HTR-8/SVneo (cell line): ENCODE measurements around the gene PYGO2.

Experiments used
- DNase-seq: peaks from one replicate; pipeline ENCODE4 v3.0.0; 2011; ENCODE audit warnings: low spot score, mixed read lengths; ENCODE audit not compliant: insufficient read length
- FAIRE-seq: peaks from 2 replicates; lab custom pipeline; 2011; peaks lifted over from hg19 to GRCh38; lab: Jason Lieb, UNC

Gene PYGO2

DNA sequence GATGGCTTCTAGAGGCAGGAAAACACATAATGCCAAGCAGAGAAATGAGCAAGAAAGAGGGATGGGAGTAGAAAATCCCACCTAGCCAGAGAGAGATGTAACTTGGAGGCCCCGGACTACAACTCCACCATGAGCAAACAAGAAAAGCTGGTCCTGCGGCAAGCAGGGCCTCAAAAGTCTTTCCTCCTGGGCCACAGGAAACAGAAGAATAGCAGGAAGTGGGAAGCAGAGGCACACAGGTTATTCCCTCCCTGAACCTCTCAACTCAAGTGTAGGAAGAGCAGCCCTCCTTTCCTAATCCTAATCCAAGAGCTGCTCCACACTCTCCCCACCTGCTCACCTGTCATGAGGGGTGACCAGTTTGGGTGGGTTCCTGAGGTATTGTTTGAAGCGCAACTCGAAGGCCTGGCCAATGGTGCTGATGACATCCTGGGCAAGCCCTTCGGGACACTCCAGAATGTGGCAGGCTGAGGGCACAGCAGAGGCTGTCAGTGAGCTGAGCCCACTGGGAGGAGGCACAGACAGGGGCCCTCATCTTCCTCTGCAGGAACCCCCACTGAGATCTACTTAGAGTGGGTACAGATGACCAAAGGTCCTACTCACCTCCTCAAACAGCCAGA, 5.9 kb upstream of the PYGO2 start:
- FAIRE-seq (no peak), DNase-seq (no peak)

DNA sequence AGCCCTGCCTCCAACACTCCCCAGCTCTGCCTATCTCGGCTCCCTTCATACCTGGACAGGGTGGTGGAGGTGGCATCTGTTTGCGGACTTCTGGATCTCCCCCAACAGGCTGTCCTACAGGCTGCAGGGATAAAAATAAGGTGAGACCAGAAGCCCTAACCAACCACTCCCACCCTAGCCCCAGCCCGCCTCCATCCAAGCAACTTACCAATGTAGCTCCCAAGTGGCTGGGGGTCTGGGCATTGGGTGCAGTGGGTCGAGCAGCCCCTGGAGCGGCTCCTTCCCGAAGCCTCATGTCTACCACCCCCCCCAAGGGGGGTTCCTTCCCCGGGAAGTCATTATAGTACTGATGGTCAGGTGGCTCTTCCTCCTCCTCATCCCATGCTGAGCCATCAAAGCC, 4.5 kb upstream of the PYGO2 start:
- FAIRE-seq (no peak), DNase-seq (no peak)

DNA sequence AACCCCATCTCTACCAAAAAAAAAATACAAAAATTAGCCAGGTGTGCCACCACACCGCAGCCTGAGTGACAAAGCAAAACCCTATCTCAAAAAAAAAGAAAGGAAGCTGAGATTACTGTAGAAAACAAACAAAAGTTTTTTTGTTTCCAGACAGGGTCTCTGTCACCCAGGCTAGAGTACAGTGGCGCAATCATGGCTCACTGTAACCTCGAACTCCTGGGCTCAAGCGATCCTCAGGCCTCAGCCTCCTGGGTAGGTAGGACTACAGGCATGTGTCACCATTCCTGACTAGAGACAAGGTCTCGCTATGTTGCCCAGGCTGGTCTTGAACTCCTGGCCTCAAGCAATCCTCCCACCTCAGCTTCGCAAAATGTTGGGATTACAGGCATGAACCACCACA, 2.8 kb upstream of the PYGO2 start:
- no peak for FAIRE-seq
- no peak for DNase-seq

DNA sequence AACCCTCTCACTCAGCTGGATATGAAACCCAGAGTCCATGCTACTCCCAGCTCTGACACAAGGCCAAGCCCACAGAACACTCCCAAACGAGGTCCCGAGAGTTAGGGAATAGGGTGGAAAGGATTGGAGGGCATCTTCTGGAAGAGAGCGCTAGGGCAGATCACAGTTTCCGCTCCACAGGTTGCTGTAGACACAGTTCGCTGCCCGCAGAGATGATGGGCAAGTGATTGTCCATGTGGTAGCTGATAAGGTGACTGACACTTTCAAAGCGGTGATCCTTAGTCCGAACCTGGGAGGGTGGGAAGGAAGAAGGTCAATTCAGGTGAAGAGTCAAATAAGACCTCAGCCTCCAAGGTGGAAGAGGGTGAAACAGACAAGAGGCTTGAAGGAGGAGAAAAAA, 2.1 kb upstream of the PYGO2 start:
- DNase-seq: no peak
- FAIRE-seq: no peak

DNA sequence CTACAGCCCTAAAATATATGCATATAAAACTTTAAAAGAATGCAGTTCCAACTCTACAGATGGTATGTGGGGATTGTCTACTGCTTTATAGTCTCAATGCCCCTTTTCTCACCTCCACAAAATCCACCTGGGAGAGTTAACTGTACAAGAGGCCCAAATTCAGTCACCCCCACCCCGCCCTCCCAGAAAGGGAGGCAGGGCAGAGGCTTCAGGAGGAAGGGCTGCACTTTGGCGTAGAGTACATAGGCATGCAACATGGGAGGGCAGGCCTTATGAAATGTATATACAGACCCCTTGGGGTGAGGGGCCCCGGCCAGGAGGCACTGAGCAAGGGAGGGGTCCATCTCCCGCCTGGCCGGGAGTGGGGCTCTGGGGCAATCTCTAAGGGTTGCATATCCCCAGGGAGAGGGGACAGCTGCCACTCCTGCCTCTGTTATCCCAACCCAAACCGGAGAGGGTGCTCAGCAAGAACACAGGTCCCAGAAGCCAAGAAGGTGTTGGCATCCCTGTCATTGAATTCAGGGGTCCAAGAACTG, 1.3 kb upstream of the PYGO2 start:
- FAIRE-seq (no peak), DNase-seq (no peak)

DNA sequence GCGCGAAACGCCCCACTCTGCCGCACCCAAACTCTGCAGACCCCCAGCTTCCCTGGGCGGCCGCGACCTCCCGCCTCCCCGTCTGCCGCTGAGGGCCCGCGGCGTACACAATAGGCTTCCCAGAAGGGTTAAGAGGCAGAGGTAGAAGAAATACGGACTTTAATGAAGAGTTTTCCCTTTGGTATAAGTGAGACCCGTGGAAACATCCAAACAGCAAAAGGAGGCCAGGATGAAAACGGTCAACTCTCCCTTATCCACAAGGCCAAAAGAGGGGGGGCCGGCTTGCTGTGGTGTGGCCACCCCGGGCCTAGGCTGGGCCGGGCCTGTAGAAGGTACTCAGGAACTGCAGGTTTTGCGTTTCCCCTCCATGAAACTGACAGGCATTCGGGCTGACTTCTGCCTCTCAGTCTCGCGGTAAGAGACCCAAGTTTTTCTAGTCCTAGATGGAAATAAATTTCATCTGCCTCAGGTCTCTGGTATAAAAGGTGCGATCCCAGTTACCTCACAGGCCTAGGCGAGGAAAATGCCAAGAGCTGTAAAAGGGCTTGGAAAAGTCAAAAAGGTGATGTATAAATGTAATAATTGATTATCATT, 671 bp upstream of the PYGO2 start:
- no peak for FAIRE-seq
- DNase-seq: no peak

DNA sequence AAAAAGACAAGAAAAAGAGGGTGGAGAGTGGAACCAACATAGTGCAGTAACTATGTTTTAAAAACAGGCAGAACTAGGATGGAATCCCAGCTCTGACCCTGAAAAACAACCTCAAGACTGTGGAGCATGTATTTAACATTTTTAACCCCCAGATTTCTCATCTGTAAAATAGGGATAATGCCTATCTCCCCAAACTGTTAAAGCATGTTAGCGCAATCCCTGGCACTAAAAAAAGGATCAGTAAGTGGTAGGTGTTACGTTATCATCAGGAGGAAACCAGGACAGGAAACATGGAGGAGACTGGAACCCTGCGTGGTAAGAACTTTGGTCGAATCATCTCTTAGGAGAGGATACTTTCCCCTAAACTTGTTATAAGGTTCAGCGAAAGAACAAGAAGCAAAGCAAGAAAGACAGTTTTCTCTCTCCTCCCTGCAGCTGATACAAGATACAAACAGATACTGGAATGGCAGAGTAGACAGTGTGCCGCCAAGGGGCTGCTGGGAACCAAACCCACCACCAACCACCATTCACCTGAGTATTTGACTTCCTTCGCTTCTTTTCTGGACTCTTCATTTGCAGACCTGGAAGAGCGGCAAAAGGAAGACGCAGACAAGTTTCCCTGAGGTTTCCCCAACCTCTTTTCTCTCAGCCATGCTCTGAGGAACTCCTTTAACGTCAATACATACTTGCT, 991 bp downstream of the PYGO2 start:
- no peak for FAIRE-seq
- DNase-seq: no peak

DNA sequence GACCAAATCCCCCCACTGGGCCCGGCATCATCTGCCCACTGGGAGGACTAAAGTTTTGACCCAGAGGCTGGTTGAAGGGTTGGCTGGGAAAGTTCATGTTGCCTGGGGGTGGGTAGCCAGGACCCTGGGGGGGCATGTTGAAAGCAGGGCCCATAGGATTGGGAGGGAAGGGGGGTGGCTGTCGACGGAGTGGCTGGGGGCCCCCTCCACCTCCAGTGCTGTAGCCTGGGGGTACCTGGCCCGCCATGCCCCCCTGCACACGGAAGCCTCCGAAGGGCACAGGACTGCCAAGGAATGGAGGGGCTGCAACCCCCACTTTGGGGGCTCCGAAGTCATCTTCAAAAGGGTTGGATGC, 2.2 kb downstream of the PYGO2 start:
- DNase-seq: no peak
- FAIRE-seq: no peak

DNA sequence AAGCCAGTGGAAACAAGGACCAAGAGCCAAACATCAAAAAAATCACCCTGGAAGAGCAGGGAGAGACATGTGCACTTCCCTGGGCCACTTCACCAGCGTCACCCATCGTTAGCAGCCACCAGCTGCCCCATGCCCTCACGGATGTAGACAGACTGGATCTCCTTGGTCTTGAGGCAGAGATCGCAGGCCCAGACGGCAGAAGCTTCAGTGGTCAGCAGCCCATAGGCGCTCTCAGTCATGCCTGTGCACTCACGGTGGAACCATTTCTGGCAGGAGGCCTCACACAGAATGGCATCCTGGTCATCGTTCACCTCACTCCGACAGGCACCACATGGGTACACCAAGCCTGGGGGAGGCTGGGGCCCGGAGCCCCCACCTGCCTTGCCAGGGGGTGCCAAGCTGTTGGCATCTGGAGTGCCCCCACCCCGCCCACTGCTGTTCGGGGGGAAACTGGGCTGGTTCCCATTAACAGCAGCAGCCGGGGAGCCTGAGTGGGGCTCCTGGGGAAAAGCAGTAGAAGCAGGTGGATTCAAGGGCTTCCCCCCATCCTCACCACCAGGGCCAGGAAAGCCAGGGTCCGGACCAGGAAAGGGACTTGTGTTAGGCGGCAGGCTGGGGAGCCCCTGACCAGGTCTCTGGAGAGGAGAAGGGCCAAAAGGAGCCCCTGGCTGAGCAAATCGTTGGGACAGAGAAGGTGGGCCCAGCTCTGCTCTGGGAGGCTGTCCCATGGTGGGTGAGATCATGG, 2.7 kb downstream of the PYGO2 start:
- no peak for FAIRE-seq
- DNase-seq: no peak

DNA sequence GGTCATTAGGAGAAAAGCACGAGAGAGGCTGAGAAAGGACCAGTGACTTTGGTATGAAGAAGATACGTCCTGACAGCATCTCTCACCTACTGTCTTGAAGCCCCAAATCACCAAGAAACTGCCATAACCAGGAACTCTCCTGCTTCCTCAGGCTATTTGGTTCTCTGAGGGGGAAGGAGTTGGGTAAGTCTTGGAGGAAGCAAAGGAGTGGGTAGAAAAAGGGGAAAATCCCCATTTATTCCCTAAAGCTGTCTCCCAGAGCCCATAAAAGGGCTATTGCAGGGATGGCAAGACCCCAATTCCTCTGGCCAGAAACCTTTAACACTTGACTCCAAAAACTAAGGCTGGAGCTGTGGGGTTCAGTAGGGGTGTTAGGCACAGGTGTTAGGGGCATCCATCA, 3.5 kb downstream of the PYGO2 start:
- FAIRE-seq (no peak), DNase-seq (no peak)

DNA sequence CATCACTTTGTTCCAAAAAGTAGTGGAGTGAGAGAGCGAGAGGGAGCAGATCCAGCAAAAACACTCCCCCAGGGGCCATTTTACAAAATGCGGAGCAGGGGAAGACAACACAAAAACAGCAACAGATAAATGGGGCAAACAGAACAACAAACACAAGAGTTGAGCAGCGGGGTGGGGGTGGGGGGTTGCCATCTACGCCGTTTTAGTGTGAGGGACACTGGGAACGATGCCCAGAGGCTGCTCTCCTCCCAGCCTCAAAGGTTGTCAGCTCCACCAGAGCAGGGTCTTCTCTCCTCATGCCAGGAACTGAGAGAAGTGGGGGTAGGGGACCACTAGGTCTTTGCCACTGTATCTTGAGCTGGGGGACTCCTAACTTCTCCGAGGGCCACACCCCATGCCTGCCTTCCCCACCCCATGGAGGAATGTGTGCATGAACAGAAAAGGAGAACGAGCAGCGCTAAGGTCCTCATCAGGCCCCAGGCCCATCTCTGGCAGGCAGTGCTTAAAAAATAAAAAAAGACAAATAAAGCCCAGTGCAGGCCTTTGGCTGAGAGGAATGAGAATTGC, 4.4 kb downstream of the PYGO2 start:
- no peak for FAIRE-seq
- DNase-seq: no peak

DNA sequence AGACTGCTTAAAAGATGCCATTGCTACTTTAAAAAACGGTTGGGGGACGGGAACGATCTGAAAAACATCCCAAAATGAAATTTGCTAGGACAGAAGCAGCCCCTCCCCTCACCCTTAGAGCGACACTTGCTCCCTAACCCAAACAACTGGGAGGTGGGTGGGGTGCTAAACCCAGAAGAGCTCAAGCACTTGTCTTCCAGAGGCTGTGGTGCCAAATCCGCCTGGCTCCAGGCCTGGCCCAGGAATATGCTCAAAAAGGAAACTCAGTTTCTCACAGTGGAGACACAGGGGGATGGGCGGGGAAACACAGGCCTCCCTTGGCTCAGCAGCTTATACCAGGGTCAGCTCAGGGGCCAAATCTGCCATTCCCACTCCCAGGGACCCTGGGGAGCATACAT, 5.0 kb downstream of the PYGO2 start:
- FAIRE-seq (no peak), DNase-seq (no peak)

DNA sequence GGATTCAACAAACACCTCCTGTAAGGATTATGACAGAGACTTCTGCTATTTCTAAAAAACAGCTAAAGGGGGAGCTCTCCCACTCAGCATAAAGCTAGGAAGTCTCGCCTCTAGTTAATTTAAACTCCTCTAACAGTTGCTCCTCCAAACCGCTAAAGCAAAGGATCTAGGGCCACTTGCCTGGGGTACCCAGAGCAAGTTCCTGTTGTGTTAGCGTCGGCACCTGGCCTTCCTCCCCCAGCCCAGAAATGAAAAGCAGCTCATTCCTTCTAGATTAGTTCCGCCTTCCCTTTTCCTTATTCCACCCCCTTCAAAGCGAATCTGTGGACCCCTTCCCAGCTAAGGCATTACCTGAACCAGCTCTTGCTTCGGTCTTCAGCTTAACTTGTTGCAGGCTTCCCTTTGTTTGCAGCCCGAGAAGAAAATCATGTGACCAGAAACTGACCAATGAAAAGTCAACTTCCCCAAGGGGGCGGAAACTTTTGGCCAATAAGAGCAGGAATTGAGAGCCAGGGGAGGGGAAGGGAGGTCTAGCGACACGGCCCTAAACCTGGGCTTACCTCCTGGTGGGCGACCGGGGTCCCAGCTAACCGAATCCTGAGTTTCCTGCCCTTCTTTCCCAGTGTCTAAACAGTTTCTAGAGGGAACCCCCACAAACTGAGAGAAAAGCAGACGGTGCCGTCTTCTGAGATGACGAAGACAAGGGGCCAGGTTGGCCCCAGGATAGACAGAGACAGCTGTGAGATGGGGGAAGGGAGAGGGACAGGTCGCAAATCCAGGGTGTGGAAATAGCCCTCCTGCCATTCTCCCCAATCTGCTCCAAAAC, 5.7 kb downstream of the PYGO2 start, which contains the start of gene PBXIP1:
TSS of gene PBXIP1 (minus strand) at position 382 of the 826 bp plus-strand sequence. CDS start 2,378 bp downstream, outside the sequence.
- FAIRE-seq (no peak), DNase-seq (peak; percentile 92)

DNA sequence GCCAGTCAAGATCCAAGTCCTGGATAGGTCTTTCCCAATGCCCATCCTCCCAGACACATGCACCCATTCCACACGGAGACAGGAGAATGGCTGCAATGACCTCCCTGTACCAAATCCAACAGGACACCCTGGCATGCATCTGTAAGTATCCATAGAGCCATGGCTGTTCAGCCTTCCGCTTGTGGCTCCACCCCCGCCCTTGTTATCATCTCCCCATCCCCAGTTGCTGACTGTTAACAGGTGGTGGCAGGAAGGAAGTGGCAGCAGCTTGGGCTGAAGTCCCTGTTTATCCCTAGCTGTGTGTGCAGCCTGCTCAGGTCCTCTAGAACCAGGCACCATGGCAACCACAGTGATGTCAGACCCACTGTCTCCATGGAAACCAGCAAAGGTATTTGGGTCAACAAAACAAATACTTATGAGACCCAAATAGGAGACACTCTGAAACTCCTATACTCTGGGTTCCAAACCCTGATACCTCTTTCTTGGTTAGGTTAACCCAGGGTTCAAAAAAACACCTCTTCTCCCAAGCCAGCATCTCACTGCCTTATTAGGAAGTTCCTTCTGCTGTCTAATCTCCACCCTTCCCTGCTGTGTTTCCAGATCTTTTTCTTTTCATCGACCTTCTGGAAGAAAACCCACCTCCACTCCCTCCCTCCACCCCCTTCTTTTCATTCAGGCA, 6.4 kb downstream of the PYGO2 start:
- no peak for FAIRE-seq
- DNase-seq: no peak

DNA sequence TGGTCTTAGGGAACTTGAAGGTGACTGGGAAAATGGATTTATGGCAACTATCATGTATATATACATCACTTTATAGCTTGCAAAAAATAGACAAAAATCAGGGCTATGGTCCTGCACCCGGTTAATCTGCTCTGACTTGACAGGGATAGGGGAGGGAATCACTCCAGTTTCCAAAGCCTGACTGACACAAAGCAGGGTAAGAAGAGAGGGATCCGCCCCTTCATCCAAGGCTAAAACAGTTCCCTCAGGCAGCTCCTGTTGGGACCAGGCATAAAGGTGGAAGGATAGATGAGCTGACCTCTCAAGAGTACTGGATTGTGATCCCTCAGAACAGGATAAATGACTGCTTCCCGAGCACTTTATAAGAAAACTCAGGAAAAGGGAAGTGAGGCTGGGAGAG, 7.0 kb downstream of the PYGO2 start:
- FAIRE-seq (no peak), DNase-seq (no peak)

DNA sequence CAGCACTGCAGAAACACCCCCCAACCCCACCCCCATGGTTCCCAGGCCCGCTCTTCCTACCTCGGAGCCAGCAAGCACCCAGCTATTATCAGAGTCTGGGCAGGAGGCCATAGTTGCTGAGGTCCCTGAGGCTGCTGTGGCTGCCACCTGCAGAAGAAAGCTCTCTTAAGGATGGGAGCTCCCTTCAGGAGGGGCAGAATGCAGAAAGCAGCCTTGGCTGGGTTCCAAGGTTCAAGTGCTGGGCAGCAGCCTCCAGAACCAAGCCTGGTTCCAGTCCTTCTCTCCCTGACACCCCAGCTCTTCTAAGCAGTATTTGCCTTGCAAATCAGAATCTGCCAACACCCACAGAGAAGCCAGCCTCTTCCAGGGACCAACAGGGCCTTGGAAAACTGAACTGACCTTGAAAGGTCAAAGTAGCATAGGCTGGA, 8.0 kb downstream of the PYGO2 start:
- FAIRE-seq (no peak), DNase-seq (no peak)

DNA sequence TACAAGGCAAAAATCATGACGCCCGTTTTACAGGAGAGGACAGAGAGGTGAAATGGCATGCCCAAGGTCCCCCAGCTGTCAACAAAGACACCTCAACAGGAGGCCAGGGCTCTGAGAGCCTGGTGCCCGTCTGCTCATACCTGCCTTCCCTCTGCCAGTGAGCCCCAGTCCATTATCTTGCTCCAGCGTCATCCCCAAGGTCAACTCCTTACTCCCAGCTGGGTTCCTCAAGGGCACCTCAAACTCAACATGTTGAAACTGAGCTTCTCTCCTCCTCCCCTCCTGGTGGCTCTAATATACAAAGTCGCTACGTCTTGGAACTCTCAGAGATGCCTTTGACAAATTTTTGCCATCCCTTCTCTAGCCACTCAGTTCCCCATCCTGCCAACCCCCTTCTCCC, 8.9 kb downstream of the PYGO2 start:
- DNase-seq (no peak), FAIRE-seq (no peak)

DNA sequence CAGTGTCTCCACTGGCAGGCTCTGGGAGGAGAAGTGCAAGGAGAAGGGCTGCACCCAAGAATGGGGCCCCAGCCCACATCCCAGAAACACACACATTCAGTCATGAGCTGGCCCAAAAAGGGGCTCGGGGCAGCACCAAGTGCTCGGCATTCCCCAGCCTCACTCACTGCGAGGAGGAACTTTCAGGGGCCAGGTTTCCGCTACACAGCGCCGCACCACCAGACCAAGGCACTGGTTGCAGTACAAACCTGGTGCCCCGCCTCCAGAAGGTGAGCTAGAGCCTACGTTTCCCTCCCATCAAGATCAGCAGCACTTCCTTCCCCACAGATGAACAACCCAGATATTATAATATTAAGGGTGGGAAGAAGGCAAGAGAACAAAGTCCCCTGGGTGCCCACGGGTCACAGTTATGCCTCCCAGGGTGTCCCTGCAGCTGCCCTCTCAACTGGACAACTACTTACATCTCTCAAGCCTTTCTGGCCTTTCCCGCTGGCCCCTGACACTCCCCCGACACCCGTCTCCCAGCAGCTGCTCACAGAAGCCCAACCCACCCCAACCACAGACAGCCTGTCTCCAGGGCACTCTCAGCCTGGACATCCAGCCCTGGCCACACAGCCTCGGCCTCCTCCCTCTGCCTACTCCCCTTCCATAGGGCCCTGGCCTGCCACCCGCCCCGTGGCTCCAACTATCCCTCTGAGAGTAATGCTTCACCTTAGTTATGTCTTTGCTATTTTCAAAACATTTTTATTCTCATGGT, 9.5 kb downstream of the PYGO2 start:
- no peak for FAIRE-seq

More for the DNA sequence above, 9.5 kb downstream of the PYGO2 start:
- no peak for DNase-seq
